ENCODE measurements around the gene DUSP22. TPM values are rescaled to one million over a fixed set of nuclear protein-coding genes. Genes with fewer than 3 reads are reported as not detected.

The DUSP22 gene
- total and polyA plus RNA-seq, 2 experiments from 2014 or later, result 12.8 to 36.8 TPM

DNA sequence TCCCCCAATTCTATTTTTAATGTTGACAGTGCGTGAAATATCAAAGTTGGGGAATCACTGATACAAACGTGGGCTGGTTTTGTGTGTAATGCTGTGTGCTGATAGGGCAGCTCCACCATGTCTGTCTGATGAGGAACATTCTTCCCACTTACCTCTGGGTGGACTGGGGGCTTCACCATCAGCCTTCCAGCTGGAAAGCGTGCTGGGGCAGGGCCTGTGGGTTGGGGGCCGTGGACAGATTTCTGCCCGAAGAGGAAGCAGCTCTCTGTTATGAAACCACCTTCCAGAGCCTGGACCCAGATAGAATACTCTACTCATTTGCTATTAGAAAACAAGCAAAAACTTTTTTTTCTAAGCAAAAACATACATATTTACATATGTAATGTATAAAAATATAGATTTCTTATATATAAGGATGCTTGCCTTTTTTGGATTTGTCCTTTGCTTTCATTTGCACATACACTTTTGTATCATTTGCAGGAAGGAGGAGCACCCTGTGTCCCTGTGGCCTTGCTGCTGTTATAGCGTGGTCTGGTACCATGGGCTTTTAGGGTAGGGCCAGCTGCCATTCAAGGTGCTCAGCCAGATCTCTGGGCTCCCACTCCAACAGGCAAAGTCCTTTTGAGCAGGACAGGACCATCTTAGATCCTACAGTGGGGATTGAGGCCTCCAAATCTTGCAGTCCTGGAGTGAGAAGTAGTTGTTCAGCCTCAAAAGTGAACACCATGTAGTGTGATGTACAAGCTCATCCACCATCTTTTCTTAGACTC is 48.1 kb downstream of the DUSP22 start:
- no peaks in the 10 kb centered on the region for H4K20me1 ChIP-seq (replicated peaks; ENCODE audit: insufficient read depth)
- DNase-seq (ENCODE audit: low spot score), result no peak
- Mint-ChIP-seq H3K36me3 (ENCODE audit: low read depth) (peaks cover 20% of the 10 kb centered on the region), H3K4me1 (peaks cover 2% of the 10 kb centered on the region; the same call in 1 of the 3 replicates), H3K27ac (no peak overlapping the region), H3K4me3 (no peak overlapping the region), H3K9me3 (peaks cover 94% of the 10 kb centered on the region), H3K27me3 (ENCODE audit: insufficient read depth, low read depth, poor library complexity) (peaks cover 3% of the 10 kb centered on the region)
- H3K4me1 ChIP-seq (ENCODE audit: insufficient read depth), result no peaks in the 10 kb centered on the region
- no peaks in the 10 kb centered on the region for H3K27me3 ChIP-seq (ENCODE audit: insufficient read depth)
- no peak overlapping the region for H3K4me3 ChIP-seq
- H3K4me2 ChIP-seq, result no peak overlapping the region
- no peak overlapping the region for H2AFZ ChIP-seq
- no peaks in the 10 kb centered on the region for H3K79me2 ChIP-seq (replicated peaks; ENCODE audit: insufficient read depth)
- H3K9me2 ChIP-seq (ENCODE audit: insufficient read depth), result no peaks in the 10 kb centered on the region
- TF ChIP-seq NANOG (IDR thresholded peaks at IDR 0.05; ENCODE audit: borderline replicate concordance) (no peak), POLR2AphosphoS5 (IDR thresholded peaks at IDR 0.05; ENCODE audit: low read depth) (no peak), CREB1 (CRISPR knock-in tag; IDR thresholded peaks at IDR 0.05; ENCODE audit: low read depth) (no peak), CTCF (conservative IDR thresholded peaks at IDR 0.05; ENCODE audit: low read depth in 2 of 2) (no peak), JUNB (IDR thresholded peaks at IDR 0.05; ENCODE audit: unreplicated experiment) (no peak), EZH2phosphoT487 (IDR thresholded peaks at IDR 0.05; ENCODE audit: unreplicated experiment) (no peak), EZH2 (IDR thresholded peaks at IDR 0.05; ENCODE audit: low read depth, unreplicated experiment) (no peak)
- TF ChIP-seq, protein P1, sequence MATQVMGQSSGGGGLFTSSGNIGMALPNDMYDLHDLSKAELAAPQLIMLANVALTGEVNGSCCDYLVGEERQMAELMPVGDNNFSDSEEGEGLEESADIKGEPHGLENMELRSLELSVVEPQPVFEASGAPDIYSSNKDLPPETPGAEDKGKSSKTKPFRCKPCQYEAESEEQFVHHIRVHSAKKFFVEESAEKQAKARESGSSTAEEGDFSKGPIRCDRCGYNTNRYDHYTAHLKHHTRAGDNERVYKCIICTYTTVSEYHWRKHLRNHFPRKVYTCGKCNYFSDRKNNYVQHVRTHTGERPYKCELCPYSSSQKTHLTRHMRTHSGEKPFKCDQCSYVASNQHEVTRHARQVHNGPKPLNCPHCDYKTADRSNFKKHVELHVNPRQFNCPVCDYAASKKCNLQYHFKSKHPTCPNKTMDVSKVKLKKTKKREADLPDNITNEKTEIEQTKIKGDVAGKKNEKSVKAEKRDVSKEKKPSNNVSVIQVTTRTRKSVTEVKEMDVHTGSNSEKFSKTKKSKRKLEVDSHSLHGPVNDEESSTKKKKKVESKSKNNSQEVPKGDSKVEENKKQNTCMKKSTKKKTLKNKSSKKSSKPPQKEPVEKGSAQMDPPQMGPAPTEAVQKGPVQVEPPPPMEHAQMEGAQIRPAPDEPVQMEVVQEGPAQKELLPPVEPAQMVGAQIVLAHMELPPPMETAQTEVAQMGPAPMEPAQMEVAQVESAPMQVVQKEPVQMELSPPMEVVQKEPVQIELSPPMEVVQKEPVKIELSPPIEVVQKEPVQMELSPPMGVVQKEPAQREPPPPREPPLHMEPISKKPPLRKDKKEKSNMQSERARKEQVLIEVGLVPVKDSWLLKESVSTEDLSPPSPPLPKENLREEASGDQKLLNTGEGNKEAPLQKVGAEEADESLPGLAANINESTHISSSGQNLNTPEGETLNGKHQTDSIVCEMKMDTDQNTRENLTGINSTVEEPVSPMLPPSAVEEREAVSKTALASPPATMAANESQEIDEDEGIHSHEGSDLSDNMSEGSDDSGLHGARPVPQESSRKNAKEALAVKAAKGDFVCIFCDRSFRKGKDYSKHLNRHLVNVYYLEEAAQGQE (IDR thresholded peaks at IDR 0.05; ENCODE audit: unreplicated experiment), result no peak
- no peak overlapping the region for H3K27ac ChIP-seq (ENCODE audit: low read depth)
- H3F3A ChIP-seq (replicated peaks; ENCODE audit: low read depth), result no peaks in the 10 kb centered on the region
- ATAC-seq, result no peak
- peaks cover 14% of the 10 kb centered on the region; the same call in 1 of the 2 replicates for H3K36me3 ChIP-seq (ENCODE audit: insufficient read depth)
